GM18505 (cell line): ENCODE results near the gene ADGRG3.

Experiments
- ATAC-seq: cut with Tn5 transposase; IDR thresholded peaks from one replicate; pipeline ENCODE4 v1.9.1; 2021; ENCODE audit not compliant: unreplicated experiment
- POLR2A ChIP-seq: IDR thresholded peaks from 4 replicates; pipeline ENCODE4 v1.6.1; 2011; ENCODE audit warnings: borderline replicate concordance; ENCODE audit not compliant: insufficient read depth, insufficient read length; ENCODE audit errors: extremely low read depth

ADGRG3 gene

GRCh38 chr16:57688987-57689761, 21.1 kb downstream of the ADGRG3 start:
- TF ChIP-seq POLR2A, result no peak
- ATAC-seq, result no peak

DNA sequence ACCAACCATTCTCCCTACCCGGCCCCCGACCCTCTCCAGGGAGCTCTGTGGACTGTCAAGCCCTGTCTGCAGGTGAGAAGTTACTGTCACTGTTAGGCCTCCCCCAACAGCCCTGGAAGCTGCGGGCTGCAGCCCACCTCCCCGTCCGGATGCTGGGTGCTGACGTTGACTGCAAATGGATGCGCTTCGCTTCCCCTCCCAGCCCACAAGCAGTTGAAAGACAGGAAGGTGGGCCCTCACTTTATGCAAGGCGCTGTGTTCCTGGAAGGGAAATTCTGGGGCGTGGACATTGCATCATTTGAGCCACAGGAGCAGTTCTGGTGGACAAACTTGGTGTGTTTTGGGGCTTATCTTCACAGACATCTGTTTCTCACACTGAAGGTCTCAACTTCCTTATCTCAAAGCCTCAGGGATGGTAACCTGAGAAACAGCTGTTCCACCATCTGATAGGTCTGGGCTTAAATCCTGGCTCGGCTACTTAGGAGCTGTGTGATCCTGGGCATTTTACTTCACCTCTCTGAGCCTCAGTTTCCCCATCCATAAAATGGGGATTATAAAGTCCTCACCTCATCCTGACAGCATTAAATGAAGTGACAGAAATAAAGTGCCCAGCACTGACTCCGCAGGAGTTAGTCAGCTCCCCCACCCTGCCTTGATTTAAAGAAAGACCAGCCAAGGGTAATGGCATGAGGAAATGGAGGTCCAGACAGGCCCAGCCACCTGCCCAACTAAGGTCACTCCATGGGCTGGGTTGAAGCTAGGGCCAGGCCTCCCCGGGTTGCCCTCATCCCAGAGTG, 21.9 kb downstream of the ADGRG3 start:
- peak; percentile 78 for ATAC-seq
- peak; percentile 28 for TF ChIP-seq POLR2A

DNA sequence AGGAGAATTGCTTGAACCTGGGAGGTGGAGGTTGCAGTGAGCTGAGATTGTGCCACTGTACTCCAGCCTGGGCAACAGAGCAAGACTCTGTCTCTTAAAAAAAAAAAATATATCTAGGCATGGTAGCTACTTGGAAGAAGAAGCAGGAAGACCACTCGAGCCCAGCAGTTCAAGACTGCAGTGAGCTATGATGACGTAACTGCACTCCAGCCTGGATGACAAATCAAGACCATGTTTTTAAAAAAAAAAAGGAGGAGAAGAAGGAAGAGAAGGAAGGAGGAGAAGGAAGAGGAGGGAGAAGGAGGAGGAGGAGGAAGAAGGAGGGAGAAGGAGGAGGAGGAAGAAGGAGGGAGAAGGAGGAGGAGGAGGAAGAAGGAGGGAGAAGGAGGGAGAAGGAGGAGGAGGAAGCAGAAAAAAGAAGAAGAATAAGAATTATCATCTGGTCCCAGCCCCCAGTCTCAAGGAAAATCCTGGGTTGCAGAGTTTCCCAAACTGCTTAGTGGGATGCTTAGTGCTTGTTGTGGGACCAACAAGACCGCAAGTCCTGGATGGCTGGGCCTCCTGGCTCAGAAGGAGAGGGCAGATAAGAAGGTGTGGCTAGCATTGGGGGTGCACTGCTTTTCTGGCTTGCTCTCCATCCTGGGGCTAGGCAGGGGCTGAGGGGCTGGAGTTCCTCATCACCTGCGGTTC, 22.8 kb downstream of the ADGRG3 start:
- no peak for TF ChIP-seq POLR2A
- no peak for ATAC-seq

DNA sequence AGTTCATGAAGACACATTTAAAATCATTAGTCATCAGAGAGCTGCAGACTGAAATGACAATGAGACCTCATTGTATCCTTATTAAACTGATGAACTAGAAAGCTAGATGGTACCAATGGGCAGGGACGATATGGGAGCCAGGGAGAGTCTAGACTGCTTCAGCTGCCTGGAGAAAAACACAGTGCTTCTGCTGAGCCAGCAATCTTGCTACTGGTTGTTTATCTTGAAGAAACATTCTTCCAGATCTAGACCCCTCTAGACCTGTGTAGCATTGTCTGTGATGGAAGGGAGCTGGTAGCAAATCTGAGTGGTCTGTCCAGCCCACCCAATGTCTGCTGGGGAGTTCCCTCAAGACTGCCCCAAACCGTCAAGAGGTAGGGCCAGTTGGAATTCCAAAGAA, 24.5 kb downstream of the ADGRG3 start:
- no peak for ATAC-seq
- TF ChIP-seq POLR2A, result no peak

- no peak for ATAC-seq
- no peak for TF ChIP-seq POLR2A
Measured at GRCh38 chr16:57693550-57693949, 25.4 kb downstream of the ADGRG3 start.

DNA sequence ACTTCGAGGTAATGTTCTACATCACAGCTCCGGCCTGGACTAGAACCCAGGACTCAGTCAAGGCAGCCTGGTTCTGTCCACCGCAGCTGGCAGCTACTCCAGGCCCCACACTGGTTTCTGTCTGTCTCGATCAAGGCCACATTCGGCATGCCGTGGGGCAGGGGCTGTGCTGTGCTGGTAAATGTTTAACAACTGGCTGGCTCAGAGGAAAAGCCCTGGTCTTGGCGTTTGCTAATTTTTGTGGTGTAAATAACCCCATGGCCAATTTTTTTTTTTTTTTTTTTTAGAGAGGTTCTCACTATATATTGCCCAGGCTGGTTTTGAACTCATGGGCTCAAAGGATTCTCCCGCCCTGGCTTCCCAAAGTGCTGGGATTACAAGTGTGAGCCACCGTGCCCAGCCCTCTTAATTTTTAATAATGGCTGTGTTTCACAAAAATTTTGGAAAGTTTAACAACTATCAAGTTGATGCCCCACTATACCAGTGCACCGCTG, 26.2 kb downstream of the ADGRG3 start:
- ATAC-seq, result no peak
- no peak for TF ChIP-seq POLR2A

DNA sequence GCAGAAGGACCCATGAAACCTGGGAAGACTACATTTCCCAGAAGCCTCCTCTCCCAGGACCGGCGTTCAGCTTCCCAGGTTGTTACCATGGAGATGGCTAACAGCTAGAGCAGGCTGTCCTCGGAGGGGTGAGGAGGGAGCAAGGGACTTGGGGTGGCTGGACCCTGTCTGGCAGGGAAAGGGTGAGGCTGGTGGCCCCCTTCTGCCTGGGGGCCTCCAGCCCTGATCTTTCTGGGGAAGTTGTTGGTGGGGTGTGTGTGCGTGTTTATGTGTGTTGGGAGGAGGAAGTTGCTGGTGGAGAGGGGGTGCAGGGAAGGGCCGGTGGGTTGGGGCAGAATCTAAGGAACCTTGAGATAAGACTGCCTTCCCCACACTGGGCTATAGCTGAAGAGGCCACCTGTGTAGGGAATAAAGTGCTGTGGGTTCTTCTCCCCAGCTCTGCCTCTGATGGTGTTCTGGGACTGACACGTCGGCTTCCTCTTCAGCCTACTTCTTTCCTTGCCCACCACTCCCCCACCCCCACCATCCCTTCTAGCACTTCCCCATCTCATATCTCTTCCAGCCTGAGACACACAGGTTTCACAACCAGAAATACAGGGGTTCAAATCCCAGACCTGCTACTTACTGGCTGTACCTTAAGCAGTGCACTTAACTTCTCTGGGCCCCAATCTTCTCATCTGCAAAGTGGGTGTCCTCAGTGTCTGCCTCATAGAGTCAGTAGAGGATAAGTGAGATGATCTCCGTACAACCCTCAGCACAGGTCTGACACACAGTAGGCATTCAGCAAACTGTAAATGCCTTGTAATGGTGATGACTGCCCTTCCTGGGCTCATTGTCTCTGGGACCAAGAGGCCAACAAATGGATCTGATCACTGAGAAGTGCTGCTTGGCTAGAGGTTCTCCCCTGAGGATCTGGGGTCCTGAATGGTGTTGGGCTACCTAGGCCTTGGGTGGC, 26.9 kb downstream of the ADGRG3 start, which contains the start of gene DRC7:
DRC7 (plus strand) TSS at position 82 of the 955 bp plus-strand sequence. CDS start 3,144 bp downstream, outside the sequence.
- no peak for TF ChIP-seq POLR2A
- no peak for ATAC-seq

- no peak for ATAC-seq
- TF ChIP-seq POLR2A, result no peak
Measured at GRCh38 chr16:57695680-57696069, 27.6 kb downstream of the ADGRG3 start.

DNA sequence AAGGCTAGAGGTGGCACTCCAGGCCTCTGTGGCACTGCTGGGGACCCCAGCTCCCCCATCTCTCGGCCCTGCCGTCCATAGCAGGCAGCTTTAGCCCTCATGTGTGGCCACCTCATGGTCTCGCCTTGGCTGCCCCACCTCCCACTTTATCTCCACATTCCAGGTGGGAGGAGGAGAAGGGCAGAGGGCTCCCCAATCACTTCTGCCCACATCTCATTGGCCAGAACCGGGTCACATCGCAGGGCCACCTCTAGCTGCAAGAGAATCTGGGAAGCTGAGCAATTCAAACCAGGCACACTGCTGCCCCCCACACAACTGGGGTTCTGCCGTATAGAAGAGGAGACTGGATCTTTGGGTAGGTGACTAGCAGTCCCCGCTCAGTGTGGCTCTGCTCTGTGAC, 28.1 kb downstream of the ADGRG3 start:
- ATAC-seq, result no peak
- TF ChIP-seq POLR2A, result no peak

GRCh38 chr16:57697896-57698537, 29.9 kb downstream of the ADGRG3 start:
- no peak for TF ChIP-seq POLR2A
- no peak for ATAC-seq

- ATAC-seq, result no peak
- no peak for TF ChIP-seq POLR2A
Measured at GRCh38 chr16:57698812-57699405, 30.8 kb downstream of the ADGRG3 start.
